Embryonic facial prominence (tissue), 1 donor: Measurements from ENCODE around the gene PPP1CA.
"Not testable (repeated sequence)": the region's sequence is repeated elsewhere in the genome, so short reads cannot be mapped to it uniquely, and the experiment has no call there.

ENCODE experiments used
- DNase-seq: peaks from one replicate; pipeline ENCODE4 v3.0.0-alpha.2; 2016; ENCODE audit errors: extremely low spot score

The PPP1CA gene

DNA sequence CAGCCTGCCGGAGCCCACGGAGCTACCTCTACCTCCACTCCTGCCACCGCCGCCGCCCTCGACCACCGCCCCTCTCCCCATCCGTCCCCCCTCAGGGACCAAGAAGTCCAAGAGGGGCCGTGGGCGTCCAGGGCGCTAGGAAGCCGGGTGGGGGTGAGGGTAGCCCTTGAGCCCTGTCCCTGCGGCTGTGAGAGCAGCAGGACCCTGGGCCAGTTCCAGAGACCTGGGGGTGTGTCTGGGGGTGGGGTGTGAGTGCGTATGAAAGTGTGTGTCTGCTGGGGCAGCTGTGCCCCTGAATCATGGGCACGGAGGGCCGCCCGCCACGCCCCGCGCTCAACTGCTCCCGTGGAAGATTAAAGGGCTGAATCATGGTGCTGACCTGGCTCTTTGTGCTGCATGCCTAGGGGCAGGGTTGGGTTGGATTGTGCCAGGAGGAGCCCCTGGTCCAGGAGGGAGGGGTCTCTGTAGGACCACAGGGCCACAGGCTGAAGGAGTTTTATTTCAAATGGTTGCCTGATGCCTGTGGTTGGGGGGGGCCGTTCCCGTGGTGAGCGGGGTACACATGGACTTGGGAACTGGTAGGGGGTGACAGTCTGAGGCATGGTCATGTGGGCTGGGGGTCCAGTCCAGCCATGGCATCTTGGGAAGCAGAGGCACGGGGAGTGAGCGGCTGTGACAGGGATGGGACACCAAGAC lies 33.5 kb upstream of the PPP1CA start:
- DNase-seq = no peak

DNA sequence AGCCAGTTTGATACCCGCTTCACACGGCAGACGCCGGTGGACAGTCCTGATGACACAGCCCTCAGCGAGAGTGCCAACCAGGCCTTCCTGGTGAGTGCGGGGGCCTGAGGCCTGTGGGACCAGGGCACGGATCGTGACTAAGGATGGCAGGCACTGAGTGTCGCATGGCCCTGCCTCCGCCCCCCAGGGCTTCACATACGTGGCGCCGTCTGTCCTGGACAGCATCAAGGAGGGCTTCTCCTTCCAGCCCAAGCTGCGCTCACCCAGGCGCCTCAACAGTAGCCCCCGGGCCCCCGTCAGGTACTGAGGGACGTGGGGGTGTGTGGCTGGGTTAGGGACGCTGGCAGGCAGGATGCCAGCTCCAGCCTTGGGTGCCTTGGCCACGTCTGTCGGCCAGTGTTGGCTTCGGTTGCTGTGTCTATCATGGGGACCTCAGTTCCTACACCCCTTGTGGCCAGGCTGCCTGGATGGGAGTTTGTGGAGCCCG lies 32.8 kb upstream of the PPP1CA start:
- DNase-seq = no peak

DNA sequence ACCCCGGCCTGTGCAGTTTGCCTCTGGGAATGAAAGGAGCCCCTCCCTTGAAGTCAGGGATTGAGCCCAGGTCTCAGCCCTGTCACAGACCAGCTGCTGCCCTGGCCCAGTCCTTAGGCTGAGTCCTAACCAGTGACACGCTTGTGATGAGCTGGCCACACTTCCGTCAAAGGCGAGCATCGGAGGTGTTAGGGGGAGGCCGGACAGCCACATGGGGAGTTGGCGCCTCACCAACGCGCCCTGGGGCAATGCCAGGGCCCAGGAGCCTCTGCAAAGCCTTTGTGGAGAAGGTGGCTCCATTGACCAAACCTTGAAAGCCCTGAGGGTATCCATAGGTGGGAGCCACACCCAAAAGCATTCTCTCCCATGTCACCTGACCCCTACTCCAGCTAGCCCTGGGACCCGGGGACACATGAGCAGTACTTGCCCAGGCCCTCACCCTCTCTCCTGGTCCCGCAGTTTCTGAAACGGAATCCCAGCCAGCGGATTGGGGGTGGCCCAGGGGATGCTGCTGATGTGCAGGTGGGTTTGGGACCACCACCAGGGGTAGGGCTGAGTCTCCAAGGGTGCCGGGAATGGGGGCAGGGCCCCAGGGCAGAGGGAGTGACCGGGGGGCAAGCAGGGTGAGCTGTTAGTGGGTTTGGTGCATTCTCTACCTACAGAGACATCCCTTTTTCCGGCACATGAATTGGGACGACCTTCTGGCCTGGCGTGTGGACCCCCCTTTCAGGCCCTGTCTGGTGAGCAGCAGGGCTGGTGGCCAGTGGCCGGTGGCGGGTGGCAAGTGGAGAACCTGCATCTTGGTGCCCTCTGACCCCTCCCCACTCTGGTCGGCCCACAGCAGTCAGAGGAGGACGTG lies 32.1 kb upstream of the PPP1CA start:
- DNase-seq = no peak

DNA sequence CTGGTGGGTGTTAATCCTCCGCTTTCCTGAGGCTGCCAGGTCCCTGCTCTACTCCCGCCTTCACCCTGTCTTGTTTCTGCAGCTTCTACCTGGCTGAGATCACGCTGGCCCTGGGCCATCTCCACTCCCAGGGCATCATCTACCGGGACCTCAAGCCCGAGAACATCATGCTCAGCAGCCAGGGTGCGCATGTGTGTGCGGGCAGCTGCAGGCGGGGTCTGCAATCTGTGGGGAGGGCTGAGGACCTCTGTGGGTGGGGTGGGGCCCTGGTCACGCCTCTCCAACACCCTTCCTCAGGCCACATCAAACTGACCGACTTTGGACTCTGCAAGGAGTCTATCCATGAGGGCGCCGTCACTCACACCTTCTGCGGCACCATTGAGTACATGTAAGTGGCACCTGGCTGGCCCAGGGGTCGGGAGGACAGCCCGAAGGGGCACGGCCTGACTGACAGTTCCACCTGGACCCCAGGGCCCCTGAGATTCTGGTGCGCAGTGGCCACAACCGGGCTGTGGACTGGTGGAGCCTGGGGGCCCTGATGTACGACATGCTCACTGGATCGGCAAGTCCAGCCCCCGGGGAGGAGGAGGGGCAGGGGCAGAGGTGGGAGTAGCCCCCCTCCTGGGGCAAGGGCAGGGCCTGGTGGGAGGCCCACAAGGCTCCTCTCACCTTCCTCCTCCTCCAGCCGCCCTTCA lies 31.1 kb upstream of the PPP1CA start:
- no peak for DNase-seq

DNA sequence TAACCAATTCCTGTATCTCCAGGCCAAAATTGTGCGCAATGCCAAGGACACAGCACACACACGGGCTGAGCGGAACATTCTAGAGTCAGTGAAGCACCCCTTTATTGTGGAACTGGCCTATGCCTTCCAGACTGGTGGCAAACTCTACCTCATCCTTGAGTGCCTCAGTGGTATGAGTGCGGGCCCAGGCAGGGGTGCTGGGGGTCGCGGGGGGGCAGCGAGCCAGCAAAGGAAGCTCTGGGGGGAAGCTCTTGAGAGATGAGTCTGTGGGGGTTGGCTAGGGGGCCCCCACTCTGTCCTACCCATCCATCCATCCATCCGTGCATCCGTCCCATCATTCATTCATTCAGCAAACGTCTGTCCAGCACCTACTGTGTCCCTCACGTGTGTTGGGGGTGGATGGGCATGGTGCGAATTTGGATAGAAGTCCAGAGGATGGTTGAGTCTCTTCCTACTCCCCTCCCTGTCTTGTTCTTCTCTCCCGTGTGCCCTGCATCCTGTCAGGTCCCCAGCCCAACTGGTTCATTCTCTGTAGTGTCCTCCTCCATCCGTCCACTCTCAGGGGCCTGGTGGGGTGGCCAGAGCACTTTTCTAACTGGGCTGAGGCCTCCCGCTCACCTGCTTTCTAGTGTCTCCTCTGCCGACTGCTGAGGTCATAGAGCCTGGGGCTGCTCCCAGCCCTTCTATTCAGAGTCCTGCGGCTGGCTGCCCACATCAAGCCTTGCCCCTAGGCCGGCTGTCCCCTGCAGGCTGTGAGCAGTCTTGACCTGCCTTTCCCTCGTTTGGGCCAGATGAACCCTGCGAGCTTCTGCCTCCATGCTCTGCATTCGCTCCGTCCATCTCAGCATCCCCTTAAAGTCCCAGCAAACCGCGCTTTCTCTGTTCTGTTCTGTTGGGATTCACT lies 29.9 kb upstream of the PPP1CA start:
- no peak for DNase-seq

DNA sequence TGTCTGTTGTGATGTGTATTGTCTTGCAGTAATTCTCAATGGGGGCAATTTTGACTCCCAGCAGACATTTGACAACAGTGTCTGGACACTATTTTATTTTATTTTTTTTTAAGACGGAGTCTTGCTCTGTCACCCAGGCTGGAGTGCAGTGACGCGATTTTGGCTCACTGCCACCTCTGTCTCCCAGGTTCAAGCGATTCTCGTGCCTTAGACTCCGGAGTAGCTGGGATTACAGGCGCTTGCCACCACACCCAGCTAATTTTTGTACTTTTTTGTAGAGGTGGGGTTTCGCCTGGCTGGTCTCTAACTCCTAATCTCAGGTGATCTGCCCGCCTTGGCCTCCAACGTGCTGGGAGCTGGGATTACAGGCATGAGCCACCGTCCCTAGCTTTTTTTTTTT lies 28.1 kb upstream of the PPP1CA start:
- no peak for DNase-seq

- no peak for DNase-seq
Measured at GRCh38 chr11:67429038-67429668, 27.5 kb upstream of the PPP1CA start.

DNA sequence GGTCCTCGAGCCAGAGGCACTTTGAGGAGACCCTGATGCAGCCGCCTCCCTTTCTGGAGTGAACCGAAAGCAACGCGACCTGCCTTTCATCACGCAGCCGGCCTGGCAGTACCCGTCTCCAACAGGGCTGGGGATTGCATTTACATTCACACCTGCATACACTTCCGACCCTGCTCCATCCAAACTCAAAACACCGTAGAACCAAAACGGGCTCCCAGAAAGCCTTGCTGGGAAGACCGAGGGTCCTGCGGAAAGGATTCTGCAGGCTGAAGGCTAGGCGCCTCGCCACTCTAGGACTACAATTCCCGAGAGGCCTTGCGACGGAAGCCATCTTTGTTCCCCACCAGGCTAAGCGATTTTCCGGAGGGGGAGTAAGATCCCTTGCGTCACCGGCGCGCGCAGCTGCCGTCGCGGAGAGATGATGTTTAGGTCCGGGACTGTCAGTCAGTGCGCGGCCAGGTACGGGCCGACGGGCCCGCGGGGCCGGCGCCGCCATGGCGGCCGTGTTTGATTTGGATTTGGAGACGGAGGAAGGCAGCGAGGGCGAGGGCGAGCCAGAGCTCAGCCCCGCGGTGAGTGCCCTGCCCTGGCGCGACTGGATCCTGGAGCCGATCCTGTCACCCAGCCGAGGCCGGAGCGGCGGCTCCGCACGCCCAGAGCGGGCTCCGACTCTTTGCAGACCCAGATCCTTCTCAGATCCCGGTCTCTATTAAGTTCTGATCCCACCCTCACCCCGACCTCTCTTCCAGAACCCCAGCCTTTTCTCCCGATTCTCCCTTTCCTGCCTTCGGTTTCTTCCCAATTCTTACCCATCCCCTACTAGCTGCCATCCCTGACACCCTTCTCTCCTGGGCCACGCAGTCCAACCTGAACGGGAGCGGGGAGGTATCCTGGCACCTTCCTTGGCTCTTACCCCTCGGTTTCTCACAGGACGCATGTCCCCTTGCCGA lies 26.7 kb upstream of the PPP1CA start, which contains the start of gene RPS6KB2:
TSS of gene RPS6KB2 (plus strand) at position 443 of the 950 bp plus-strand sequence. CDS start at position 495, 52 bp downstream.
- DNase-seq = peak; percentile 93

- not testable (repeated sequence) for DNase-seq
Measured at GRCh38 chr11:67427364-67427859, 25.8 kb upstream of the PPP1CA start.

DNA sequence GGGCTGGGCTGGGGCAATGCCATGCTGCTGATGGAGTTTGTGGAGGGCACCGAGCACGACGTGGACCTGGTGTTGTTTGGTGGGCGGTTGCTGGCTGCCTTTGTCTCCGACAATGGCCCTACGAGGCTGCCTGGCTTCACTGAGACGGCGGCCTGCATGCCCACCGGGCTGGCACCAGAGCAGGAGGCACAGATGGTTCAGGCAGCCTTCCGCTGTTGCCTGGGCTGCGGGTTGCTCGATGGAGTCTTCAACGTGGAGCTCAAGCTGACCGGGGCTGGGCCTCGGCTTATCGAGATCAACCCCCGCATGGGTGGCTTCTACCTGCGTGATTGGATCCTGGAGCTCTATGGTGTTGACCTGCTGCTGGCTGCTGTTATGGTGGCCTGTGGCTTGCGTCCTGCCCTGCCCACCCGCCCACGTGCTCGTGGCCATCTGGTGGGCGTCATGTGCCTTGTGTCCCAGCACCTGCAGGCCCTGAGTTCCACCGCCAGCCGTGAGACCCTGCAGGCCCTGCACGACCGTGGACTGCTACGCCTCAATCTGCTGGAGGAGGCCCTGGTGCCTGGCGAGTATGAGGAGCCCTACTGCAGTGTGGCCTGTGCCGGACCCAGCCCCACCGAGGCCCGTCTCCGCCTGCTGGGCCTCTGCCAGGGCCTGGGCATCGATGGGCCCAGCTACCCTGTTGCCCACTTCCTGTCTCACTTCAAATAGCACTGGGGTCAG lies 22.4 kb upstream of the PPP1CA start:
- no peak for DNase-seq

DNA sequence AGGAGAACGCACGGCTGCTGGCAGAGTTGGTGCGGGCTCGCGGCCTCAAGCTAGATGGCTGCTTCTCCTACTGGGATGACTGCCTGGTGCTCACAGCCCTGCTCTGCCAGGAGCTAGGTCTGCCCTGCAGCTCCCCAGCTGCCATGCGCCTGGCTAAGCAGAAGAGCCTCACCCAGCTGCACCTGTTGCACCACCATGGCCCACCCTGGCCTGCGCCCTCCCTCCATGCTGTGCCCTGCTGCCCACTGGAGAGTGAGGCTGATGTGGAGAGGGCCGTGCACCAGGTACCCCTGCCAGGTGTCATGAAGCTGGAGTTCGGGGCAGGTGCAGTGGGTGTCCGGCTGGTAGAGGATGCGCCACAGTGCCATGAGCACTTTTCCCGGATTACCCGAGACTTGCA lies 21.8 kb upstream of the PPP1CA start:
- DNase-seq = no peak

- no peak for DNase-seq
Measured at GRCh38 chr11:67422891-67423290, 21.2 kb upstream of the PPP1CA start.

DNA sequence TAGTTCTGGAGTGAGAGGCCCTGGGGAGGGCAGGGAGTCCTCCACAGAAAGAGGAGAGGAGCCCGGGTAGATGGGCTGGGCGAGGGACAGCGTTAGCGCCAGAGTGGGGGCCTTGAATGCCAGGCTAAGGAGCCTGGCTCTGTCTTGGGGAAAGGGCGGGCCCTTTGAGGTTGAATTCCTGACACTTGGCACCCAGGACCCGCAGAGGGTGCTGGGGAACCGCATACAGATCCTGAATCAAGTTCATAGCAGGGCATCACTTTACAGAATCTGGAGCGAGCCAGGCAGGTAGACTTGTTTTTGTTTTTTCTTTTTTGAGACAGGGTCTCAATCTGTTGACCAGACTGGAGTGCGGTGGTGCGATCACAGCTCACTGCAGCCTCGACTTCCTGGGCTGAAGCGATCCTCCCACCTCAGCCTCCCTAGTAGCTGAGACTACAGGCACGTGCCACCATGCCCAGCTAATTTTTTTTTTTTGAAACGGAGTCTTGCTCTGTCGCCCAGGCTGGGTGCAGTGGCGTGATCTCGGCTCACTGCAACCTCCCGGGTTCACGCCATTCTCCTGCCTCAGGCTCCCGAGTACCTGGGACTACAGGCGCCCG lies 19.9 kb upstream of the PPP1CA start:
- DNase-seq = no peak

DNA sequence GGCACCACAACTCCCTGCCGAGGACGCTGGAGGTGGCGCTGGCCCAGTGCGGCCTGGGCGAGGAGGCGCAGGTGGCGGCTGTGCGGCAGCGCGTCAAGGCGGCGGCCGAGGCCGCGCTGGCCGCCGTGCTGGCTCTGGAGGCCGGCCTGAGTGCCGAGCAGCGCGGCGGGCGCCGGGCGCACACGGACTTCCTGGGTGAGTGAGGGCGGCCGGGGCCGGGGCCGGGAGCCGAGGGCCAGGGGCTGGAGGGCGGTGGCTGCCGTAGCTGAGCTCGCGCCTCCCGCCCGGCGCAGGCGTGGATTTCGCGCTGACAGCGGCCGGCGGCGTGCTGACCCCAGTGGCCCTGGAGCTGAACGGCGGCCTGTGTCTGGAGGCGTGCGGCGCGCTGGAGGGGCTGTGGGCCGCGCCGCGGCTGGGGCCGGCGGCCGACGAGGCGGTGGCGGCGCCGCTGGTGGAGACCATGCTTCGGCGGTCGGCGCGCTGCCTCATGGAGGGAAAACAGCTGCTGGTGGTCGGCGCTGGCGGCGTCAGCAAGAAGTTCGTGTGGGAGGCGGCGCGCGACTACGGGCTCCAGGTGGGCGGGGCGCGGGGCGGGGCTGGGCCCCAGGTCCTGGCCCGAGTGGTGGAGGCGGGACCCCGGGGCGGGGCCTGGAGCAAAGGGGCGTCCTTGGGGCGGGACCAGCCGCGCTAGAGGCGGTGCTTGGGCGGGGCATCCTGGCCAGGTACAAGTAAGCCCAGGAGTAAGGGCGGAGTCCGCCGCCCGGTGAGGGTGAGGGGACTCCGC lies 19.2 kb upstream of the PPP1CA start:
- peak; percentile 80 for DNase-seq

DNA sequence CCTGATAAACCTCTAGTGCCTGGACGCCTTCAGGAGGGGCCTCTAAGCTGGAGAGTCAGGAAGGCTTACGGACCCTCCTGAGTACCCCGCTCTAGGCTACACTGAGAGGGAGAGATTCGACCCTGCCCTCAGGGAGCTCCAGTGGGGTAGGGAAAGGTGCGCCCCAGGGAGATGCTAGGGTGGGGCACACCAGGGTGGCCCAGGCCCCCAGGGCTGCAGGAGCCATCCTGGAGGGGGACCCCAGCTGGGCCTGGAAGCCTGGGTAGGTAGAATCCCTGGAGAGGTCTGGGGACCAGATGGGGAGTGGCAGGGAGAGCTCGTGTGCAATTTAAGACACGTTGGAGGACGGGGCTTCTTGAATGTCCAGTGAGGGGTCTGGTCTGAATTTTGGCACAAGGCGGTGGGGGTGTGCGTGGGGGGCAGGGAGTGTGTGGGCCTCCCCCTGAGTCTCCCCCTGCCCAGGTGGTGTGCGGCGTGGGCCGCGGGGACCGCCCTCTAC lies 18.5 kb upstream of the PPP1CA start:
- no peak for DNase-seq

DNA sequence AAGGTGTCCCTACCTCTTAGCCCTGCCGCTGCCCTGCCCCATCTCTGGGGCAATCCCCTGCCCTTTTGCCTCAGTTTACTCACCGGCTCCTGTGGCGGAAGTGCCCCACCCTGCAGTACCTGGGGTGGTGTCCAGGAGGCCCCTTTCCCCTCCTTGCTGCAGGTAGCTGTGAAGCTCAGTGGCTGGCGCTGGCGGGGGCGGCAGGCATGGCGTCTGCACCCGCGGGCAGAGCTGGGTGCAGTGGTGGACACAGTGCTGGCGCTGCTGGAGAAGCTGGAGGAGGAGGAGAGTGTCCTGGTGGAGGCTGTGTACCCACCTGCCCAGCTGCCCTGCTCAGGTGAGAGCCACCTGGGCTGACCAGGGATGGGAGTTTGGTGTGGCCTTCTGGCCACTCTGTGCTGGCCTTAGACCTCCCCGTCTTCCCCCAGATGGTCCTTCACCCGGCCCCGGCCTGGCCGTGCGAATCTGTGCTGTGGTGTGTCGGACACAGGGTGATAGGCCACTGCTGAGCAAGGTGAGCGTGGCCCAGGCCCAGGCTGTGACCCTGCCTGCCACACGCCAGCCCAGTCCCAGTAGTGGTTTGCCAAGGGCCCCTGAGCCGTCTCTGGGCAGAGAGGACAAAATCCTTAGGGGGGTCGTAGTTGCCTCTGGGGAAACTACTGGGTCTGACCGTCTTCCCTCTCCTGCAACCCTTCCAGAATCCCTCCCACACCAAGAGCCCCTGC lies 17.8 kb upstream of the PPP1CA start:
- no peak for DNase-seq
